ENCODE data around the gene IQGAP3. TPM values are rescaled to one million over a fixed set of nuclear protein-coding genes. Genes with fewer than 3 reads are reported as not detected.

The IQGAP3 gene
- polyA plus RNA-seq, 1 of the 3 experiments (the other 2 are of a cell fraction): 15.6 TPM

- Histone ChIP-seq H3K9me2 (no peaks in the 10 kb centered on the region), H3K9me3 (no peaks in the 10 kb centered on the region), H3K4me2 (no peak overlapping the region), H3K4me1 (ENCODE audit: control insufficient read depth in 1 of 2, insufficient read depth in 2 of 2, low read depth in 1 of 2, low read length in 1 of 2) (no peaks in the 10 kb centered on the region), H3K79me2 (ENCODE audit: insufficient read depth) (no peaks in the 10 kb centered on the region), H4K20me1 (ENCODE audit: insufficient read depth) (no peaks in the 10 kb centered on the region), H3K27me3 (ENCODE audit: insufficient read depth) (no peaks in the 10 kb centered on the region), H3F3A (replicated peaks; ENCODE audit: insufficient read depth) (peaks cover 2% of the 10 kb centered on the region), H3K27ac (ENCODE audit: low read depth in 2 of 2, low read length in 1 of 2) (no peak overlapping the region), H3K4me3 (ENCODE audit: low read depth in 2 of 2, low read length in 1 of 2) (no peak overlapping the region), H3K36me3 (replicated peaks in 1 of 2; ENCODE audit: control insufficient read depth in 1 of 2, insufficient read depth in 2 of 2, low read length in 1 of 2) (peaks cover 7 to 43% of the 10 kb centered on the region in 2 experiments), H3K9ac (no peak overlapping the region), H2AFZ (ENCODE audit: low read depth) (no peak overlapping the region)
- ChIA-PET CTCF (interaction anchor here (0.8 to 1.3 kb wide), 2 partner anchors 18 to 29 kb away, joined by 3 to 4 read pairs; no protein-coding TSS in a partner anchor), POLR2A (no interaction called here)
- DNase-seq: no peak
- TF ChIP-seq RCOR1 (IDR thresholded peaks at IDR 0.05; ENCODE audit: low read length) (no peak), SMC3 (IDR thresholded peaks at IDR 0.05; ENCODE audit: low read depth, low read length) (no peak), FOXJ3 (CRISPR knock-in tag; IDR thresholded peaks at IDR 0.05) (no peak), ELF1 (IDR thresholded peaks at IDR 0.05) (no peak), RAD21 (IDR thresholded peaks at IDR 0.05; ENCODE audit: low read length) (no peak), EZH2phosphoT487 (IDR thresholded peaks at IDR 0.05; ENCODE audit: borderline replicate concordance, low read depth) (no peak), TEAD4 (IDR thresholded peaks at IDR 0.05; ENCODE audit: borderline replicate concordance, insufficient read depth) (no peak), TCF12 (IDR thresholded peaks at IDR 0.05) (no peak), NRF1 (IDR thresholded peaks at IDR 0.05; ENCODE audit: low read depth, low read length) (no peak), FOSL2 (IDR thresholded peaks at IDR 0.05; ENCODE audit: borderline replicate concordance, low read depth) (no peak)
- TF ChIP-seq, protein P1, sequence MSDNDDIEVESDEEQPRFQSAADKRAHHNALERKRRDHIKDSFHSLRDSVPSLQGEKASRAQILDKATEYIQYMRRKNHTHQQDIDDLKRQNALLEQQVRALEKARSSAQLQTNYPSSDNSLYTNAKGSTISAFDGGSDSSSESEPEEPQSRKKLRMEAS (IDR thresholded peaks at IDR 0.05; ENCODE audit: low read depth): no peak
- TF ChIP-seq, protein P2, sequence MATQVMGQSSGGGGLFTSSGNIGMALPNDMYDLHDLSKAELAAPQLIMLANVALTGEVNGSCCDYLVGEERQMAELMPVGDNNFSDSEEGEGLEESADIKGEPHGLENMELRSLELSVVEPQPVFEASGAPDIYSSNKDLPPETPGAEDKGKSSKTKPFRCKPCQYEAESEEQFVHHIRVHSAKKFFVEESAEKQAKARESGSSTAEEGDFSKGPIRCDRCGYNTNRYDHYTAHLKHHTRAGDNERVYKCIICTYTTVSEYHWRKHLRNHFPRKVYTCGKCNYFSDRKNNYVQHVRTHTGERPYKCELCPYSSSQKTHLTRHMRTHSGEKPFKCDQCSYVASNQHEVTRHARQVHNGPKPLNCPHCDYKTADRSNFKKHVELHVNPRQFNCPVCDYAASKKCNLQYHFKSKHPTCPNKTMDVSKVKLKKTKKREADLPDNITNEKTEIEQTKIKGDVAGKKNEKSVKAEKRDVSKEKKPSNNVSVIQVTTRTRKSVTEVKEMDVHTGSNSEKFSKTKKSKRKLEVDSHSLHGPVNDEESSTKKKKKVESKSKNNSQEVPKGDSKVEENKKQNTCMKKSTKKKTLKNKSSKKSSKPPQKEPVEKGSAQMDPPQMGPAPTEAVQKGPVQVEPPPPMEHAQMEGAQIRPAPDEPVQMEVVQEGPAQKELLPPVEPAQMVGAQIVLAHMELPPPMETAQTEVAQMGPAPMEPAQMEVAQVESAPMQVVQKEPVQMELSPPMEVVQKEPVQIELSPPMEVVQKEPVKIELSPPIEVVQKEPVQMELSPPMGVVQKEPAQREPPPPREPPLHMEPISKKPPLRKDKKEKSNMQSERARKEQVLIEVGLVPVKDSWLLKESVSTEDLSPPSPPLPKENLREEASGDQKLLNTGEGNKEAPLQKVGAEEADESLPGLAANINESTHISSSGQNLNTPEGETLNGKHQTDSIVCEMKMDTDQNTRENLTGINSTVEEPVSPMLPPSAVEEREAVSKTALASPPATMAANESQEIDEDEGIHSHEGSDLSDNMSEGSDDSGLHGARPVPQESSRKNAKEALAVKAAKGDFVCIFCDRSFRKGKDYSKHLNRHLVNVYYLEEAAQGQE (IDR thresholded peaks at IDR 0.05; ENCODE audit: low read depth, low read length): no peak
- 90% methylated on average over 4 of the region's 4 CpGs for WGBS (ENCODE audit: low lambda C conversion rate)
Measured at GRCh38 chr1:156532374-156532773, 40.0 kb downstream of the IQGAP3 start.

GRCh38 chr1:156530006-156530405 is 42.4 kb downstream of the IQGAP3 start:
- no peaks in the 10 kb centered on the region for H4K20me1 ChIP-seq (ENCODE audit: insufficient read depth)
- no peaks in the 10 kb centered on the region for H3K9me2 ChIP-seq
- DNase-seq: no peak
- peaks cover 18 to 31% of the 10 kb centered on the region in 2 experiments for H3K36me3 ChIP-seq (replicated peaks in 1 of 2; ENCODE audit: control insufficient read depth in 1 of 2, insufficient read depth in 2 of 2, low read length in 1 of 2)
- H3F3A ChIP-seq (replicated peaks; ENCODE audit: insufficient read depth): peaks cover 5% of the 10 kb centered on the region
- no peaks in the 10 kb centered on the region for H3K9me3 ChIP-seq
- WGBS (ENCODE audit: low lambda C conversion rate): 96% methylated on average over 17 of the region's 18 CpGs
- H3K4me1 ChIP-seq (ENCODE audit: control insufficient read depth in 1 of 2, insufficient read depth in 2 of 2, low read depth in 1 of 2, low read length in 1 of 2): peaks cover 0 to 10% of the 10 kb centered on the region in 2 experiments; a peak in 1 of 4 replicates
- H3K27ac ChIP-seq (ENCODE audit: low read depth in 2 of 2, low read length in 1 of 2): no peak overlapping the region
- H3K27me3 ChIP-seq (ENCODE audit: insufficient read depth): no peaks in the 10 kb centered on the region
- no peaks in the 10 kb centered on the region for H3K79me2 ChIP-seq (ENCODE audit: insufficient read depth)
- H2AFZ ChIP-seq (ENCODE audit: low read depth): no peak overlapping the region
- no peak overlapping the region for H3K9ac ChIP-seq
- no peak overlapping the region for H3K4me2 ChIP-seq
- H3K4me3 ChIP-seq (ENCODE audit: low read depth in 2 of 2, low read length in 1 of 2): no peak overlapping the region
- CTCF ChIA-PET: interaction anchor here (1.0 to 1.1 kb wide), 2 partner anchors 49 to 433 kb away, joined by 3 to 5 read pairs; no protein-coding TSS in a partner anchor
- POLR2A ChIA-PET: no interaction called here
- TF ChIP-seq TAF1 (IDR thresholded peaks at IDR 0.05; ENCODE audit: borderline replicate concordance, low read depth, low read length) (no peak), NRF1 (IDR thresholded peaks at IDR 0.05; ENCODE audit: low read depth, low read length) (no peak), YY1 (IDR thresholded peaks at IDR 0.05; ENCODE audit: low read depth) (no peak), EP300 (IDR thresholded peaks at IDR 0.05; ENCODE audit: borderline replicate concordance in 1 of 2, low read depth in 1 of 2, low read length in 1 of 2) (no peak), TEAD4 (IDR thresholded peaks at IDR 0.05; ENCODE audit: borderline replicate concordance, insufficient read depth) (no peak), FOSL2 (IDR thresholded peaks at IDR 0.05; ENCODE audit: borderline replicate concordance, low read depth) (no peak), RAD21 (IDR thresholded peaks at IDR 0.05; ENCODE audit: low read length) (no peak), EZH2phosphoT487 (IDR thresholded peaks at IDR 0.05; ENCODE audit: borderline replicate concordance, low read depth) (no peak), CTCF (IDR thresholded peaks at IDR 0.05) (no peak), MEF2A (IDR thresholded peaks at IDR 0.05; ENCODE audit: borderline replicate concordance, low read depth) (no peak)
- TF ChIP-seq, protein P2 (IDR thresholded peaks at IDR 0.05; ENCODE audit: low read depth, low read length): no peak
